ENCODE results near the gene KLF7. TPM values are rescaled to one million over a fixed set of nuclear protein-coding genes. Genes with fewer than 3 reads are reported as not detected.
"Not testable (repeated sequence)": the region's sequence is repeated elsewhere in the genome, so short reads cannot be mapped to it uniquely, and the experiment has no call there.

Gene KLF7
- total and polyA plus RNA-seq, 2 donors (not counting 1 experiment from before 2014, with no cell fraction given) = 12.9 to 21.0 TPM

DNA sequence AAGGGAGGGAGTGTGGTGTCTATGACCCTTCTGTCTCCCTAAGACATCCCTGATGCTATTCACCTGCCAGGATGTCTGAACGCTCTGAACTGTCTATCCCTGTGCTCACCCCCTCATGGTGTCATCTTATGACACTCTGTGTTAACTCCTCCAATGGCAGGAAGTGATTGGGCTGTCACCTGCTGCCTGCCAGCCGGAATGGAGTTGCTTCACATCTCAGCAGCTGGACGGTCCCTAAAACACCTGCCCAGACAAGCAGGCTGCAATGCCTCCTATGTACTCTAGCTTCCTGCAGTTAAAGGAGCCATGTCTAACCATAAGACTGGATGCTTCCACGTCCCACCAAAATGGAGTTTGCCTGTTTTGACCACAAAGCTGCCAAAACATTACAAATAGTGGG, 126.5 kb downstream of the KLF7 start:
- DNase-seq (ENCODE audit: low read depth in 2 of 2) = no peak
- H3K27ac ChIP-seq (ENCODE audit: insufficient read depth, low read length) = no peak overlapping the region
- H3K9me3 ChIP-seq (ENCODE audit: control insufficient read depth, insufficient read depth, low read depth, low read length) = no peaks in the 10 kb centered on the region
- H3K4me3 ChIP-seq (replicated peaks in 1 of 4; ENCODE audit: control extremely low read depth in 1 of 4, insufficient read depth in 1 of 4, low read depth in 3 of 4, low read length in 4 of 4) = no peak overlapping the region
- no peaks in the 10 kb centered on the region for H3K27me3 ChIP-seq (ENCODE audit: control insufficient read depth, insufficient read depth, low read length)
- H3K79me2 ChIP-seq (ENCODE audit: control insufficient read depth, insufficient read depth, low read length) = no peaks in the 10 kb centered on the region
- TF ChIP-seq, protein P1, sequence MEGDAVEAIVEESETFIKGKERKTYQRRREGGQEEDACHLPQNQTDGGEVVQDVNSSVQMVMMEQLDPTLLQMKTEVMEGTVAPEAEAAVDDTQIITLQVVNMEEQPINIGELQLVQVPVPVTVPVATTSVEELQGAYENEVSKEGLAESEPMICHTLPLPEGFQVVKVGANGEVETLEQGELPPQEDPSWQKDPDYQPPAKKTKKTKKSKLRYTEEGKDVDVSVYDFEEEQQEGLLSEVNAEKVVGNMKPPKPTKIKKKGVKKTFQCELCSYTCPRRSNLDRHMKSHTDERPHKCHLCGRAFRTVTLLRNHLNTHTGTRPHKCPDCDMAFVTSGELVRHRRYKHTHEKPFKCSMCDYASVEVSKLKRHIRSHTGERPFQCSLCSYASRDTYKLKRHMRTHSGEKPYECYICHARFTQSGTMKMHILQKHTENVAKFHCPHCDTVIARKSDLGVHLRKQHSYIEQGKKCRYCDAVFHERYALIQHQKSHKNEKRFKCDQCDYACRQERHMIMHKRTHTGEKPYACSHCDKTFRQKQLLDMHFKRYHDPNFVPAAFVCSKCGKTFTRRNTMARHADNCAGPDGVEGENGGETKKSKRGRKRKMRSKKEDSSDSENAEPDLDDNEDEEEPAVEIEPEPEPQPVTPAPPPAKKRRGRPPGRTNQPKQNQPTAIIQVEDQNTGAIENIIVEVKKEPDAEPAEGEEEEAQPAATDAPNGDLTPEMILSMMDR (conservative IDR thresholded peaks at IDR 0.05 in 1 of 2, IDR thresholded peaks at IDR 0.05 in 1 of 2; ENCODE audit: low read depth in 1 of 2, low read length in 2 of 2) = no peak
- no peak for TF ChIP-seq EZH2 (IDR thresholded peaks at IDR 0.05; ENCODE audit: low read length, missing control alignments)
- no peak overlapping the region for H2AFZ ChIP-seq (ENCODE audit: low read length)
- no peak overlapping the region for H3K9ac ChIP-seq (ENCODE audit: insufficient read depth, low read length)
- no peaks in the 10 kb centered on the region for H3K4me1 ChIP-seq (ENCODE audit: control insufficient read depth, extremely low read depth, insufficient read depth, low read length)
- H3K4me2 ChIP-seq (ENCODE audit: extremely low read depth, insufficient read depth, low read length) = no peak overlapping the region
- no peaks in the 10 kb centered on the region for H4K20me1 ChIP-seq (ENCODE audit: control insufficient read depth, extremely low read depth, insufficient read depth, low read length)
- H3K36me3 ChIP-seq (ENCODE audit: control insufficient read depth, insufficient read depth, low read length) = no peaks in the 10 kb centered on the region

DNA sequence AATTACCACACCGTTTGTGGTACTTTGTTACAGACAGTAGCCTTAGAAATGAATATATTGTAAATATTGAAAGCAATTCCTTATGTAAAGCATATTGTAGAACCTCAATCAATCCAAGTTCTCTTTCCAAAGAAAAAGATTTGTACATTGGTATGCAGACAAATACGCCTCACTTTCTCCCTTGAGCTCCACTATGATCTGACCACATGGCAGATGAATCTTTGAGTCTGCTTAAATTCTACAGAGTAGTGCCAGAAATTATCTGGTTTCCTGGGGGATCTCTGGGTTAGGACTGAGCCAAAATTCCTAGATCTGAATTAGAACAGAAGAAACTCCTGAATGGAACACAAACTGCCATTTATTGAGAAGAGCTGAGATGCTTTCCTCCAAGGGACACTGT, 127.4 kb downstream of the KLF7 start:
- H3K79me2 ChIP-seq (ENCODE audit: control insufficient read depth, insufficient read depth, low read length) = no peaks in the 10 kb centered on the region
- no peaks in the 10 kb centered on the region for H3K27me3 ChIP-seq (ENCODE audit: control insufficient read depth, insufficient read depth, low read length)
- DNase-seq (ENCODE audit: low read depth in 2 of 2) = peak in 1 of 2 donors; percentile 14
- no peaks in the 10 kb centered on the region for H3K36me3 ChIP-seq (ENCODE audit: control insufficient read depth, insufficient read depth, low read length)
- no peak overlapping the region for H2AFZ ChIP-seq (ENCODE audit: low read length)
- H3K4me1 ChIP-seq (ENCODE audit: control insufficient read depth, extremely low read depth, insufficient read depth, low read length) = no peaks in the 10 kb centered on the region
- H3K9me3 ChIP-seq (ENCODE audit: control insufficient read depth, insufficient read depth, low read depth, low read length) = no peaks in the 10 kb centered on the region
- H4K20me1 ChIP-seq (ENCODE audit: control insufficient read depth, extremely low read depth, insufficient read depth, low read length) = no peaks in the 10 kb centered on the region
- no peak overlapping the region for H3K4me3 ChIP-seq (replicated peaks in 1 of 4; ENCODE audit: control extremely low read depth in 1 of 4, insufficient read depth in 1 of 4, low read depth in 3 of 4, low read length in 4 of 4)
- no peak overlapping the region for H3K27ac ChIP-seq (ENCODE audit: insufficient read depth, low read length)
- no peak overlapping the region for H3K4me2 ChIP-seq (ENCODE audit: extremely low read depth, insufficient read depth, low read length)
- TF ChIP-seq EZH2 (IDR thresholded peaks at IDR 0.05; ENCODE audit: low read length, missing control alignments) = no peak
- TF ChIP-seq, protein P1 (conservative IDR thresholded peaks at IDR 0.05 in 1 of 2, IDR thresholded peaks at IDR 0.05 in 1 of 2; ENCODE audit: low read depth in 1 of 2, low read length in 2 of 2) = no peak
- no peak overlapping the region for H3K9ac ChIP-seq (ENCODE audit: insufficient read depth, low read length)

DNA sequence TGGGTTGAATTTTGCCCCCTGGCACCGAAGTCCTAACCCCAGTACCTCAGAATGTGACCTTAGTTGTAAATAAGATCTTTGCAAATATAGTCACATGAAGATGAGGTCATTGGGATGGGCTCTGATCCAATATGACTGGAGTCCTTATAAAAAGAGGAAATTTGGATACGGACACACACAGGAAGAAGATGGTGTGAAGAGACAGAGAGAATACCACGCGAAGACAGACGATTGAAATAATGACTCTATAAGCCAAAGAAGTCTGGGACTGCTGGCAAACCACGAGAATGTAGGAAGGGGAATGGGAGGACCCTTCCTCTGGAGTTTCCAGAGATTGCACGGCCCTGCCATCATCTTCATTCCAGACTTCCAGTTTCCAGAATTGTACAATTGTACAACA, 127.9 kb downstream of the KLF7 start:
- Histone ChIP-seq H3K9me3 (ENCODE audit: control insufficient read depth, insufficient read depth, low read depth, low read length) (no peaks in the 10 kb centered on the region), H2AFZ (ENCODE audit: low read length) (no peak overlapping the region), H3K79me2 (ENCODE audit: control insufficient read depth, insufficient read depth, low read length) (no peaks in the 10 kb centered on the region), H3K9ac (ENCODE audit: insufficient read depth, low read length) (no peak overlapping the region), H3K4me2 (ENCODE audit: extremely low read depth, insufficient read depth, low read length) (no peak overlapping the region), H3K36me3 (ENCODE audit: control insufficient read depth, insufficient read depth, low read length) (no peaks in the 10 kb centered on the region), H3K4me3 (replicated peaks in 1 of 4; ENCODE audit: control extremely low read depth in 1 of 4, insufficient read depth in 1 of 4, low read depth in 3 of 4, low read length in 4 of 4) (no peak overlapping the region), H3K27ac (ENCODE audit: insufficient read depth, low read length) (no peak overlapping the region), H3K4me1 (ENCODE audit: control insufficient read depth, extremely low read depth, insufficient read depth, low read length) (no peaks in the 10 kb centered on the region), H3K27me3 (ENCODE audit: control insufficient read depth, insufficient read depth, low read length) (no peaks in the 10 kb centered on the region), H4K20me1 (ENCODE audit: control insufficient read depth, extremely low read depth, insufficient read depth, low read length) (no peaks in the 10 kb centered on the region)
- DNase-seq (ENCODE audit: low read depth in 2 of 2) = peak in 1 of 2 donors; percentile 33
- no peak for TF ChIP-seq EZH2 (IDR thresholded peaks at IDR 0.05; ENCODE audit: low read length, missing control alignments)

DNA sequence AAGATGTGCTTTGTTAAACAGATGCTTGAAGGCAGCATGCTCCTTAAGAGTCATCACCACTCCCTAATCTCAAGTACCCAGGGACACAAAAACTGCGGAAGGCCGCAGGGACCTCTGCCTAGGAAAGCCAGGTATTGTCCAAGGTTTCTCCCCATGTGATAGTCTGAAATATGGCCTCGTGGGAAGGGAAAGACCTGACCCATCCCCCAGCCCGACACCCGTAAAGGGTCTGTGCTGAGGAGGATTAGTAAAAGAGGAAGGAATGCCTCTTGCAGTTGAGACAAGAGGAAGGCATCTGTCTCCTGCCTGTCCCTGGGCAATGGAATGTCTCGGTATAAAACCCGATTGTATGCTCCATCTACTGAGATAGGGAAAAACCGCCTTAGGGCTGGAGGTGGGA, 128.7 kb downstream of the KLF7 start:
- H3K27ac ChIP-seq (ENCODE audit: insufficient read depth, low read length); H3K9ac ChIP-seq (ENCODE audit: insufficient read depth, low read length); H3K4me1 ChIP-seq (ENCODE audit: control insufficient read depth, extremely low read depth, insufficient read depth, low read length); H3K4me3 ChIP-seq (replicated peaks in 1 of 4; ENCODE audit: control extremely low read depth in 1 of 4, insufficient read depth in 1 of 4, low read depth in 3 of 4, low read length in 4 of 4); H3K27me3 ChIP-seq (ENCODE audit: control insufficient read depth, insufficient read depth, low read length); H3K9me3 ChIP-seq (ENCODE audit: control insufficient read depth, insufficient read depth, low read depth, low read length); H3K79me2 ChIP-seq (ENCODE audit: control insufficient read depth, insufficient read depth, low read length); DNase-seq (ENCODE audit: low read depth in 2 of 2); H3K4me2 ChIP-seq (ENCODE audit: extremely low read depth, insufficient read depth, low read length); H2AFZ ChIP-seq (ENCODE audit: low read length); H4K20me1 ChIP-seq (ENCODE audit: control insufficient read depth, extremely low read depth, insufficient read depth, low read length); H3K36me3 ChIP-seq (ENCODE audit: control insufficient read depth, insufficient read depth, low read length): not testable (repeated sequence)

All from fibroblast of lung (primary cell).